Tibial nerve (tissue), 4 donors: ENCODE results near the gene USP13. TPM values are rescaled to one million over a fixed set of nuclear protein-coding genes. Genes with fewer than 3 reads are reported as not detected.

ENCODE experiments used
- DNase-seq, 2 donors: peaks; one replicate each; pipeline ENCODE4 v3.0.0-alpha.2; 2019; ENCODE audit warnings: low spot score in 2 of 2
- H3K27ac ChIP-seq, 4 donors: fragments of 200-600 bp; sonication (generic) in 3 of 4; one replicate each; pipeline ENCODE4 v1.5.1; 2017 to 2019; ENCODE audit warnings: mild to moderate bottlenecking in 1 of 4
- H3K27me3 ChIP-seq, 2 donors: fragments of 200-600 bp; sonication (generic) in 1 of 2; one replicate each; pipeline versions ENCODE4 v1.5.1 to v1.6.0; 2017 to 2019
- H3K36me3 ChIP-seq, 3 donors: fragments of 200-600 bp; sonication (generic); one replicate each; pipeline ENCODE4 v1.5.1; 2018 to 2019
- H3K4me1 ChIP-seq, 4 donors: fragments of 200-600 bp; sonication (generic) in 3 of 4; one replicate each; pipeline ENCODE4 v1.5.1; 2017 to 2019
- H3K4me3 ChIP-seq, 4 donors: fragments of 200-600 bp; sonication (generic) in 3 of 4; one replicate each; pipeline ENCODE4 v1.5.1; 2017 to 2019; ENCODE audit warnings: mild to moderate bottlenecking in 1 of 4, moderate library complexity in 1 of 4
- H3K9me3 ChIP-seq, 4 donors: fragments of 200-600 bp; sonication (generic) in 3 of 4; one replicate each; pipeline ENCODE4 v1.5.1; 2017 to 2019
- EP300 ChIP-seq, 2 donors: sonication (generic); formaldehyde crosslinking; IDR thresholded peaks; one replicate each; pipeline ENCODE4 v1.6.1; 2017; ENCODE audit warnings: antibody characterized with exemption in 2 of 2, mild to moderate bottlenecking in 1 of 2
- POLR2A ChIP-seq, 2 donors: fragments of 450-650 bp; IDR thresholded peaks; one replicate each; pipeline ENCODE4 v1.6.1; 2017; ENCODE audit warnings: antibody characterized with exemption in 2 of 2, mild to moderate bottlenecking in 2 of 2, moderate library complexity in 2 of 2
- WGBS, 2 donors: methylation state at CpG; one replicate each; pipeline ENCODE4 v1.1.5; 2018; 5-methylcytosine and 5-hydroxymethylcytosine counted together
- total RNA-seq, 4 donors: library from RNA; depleted of rRNA; stranded (reverse); fragments of >200 nt; gene quantifications; one replicate each; pipeline ENCODE4 v1.1.0, GENCODE V29; 2016
- TF ChIP-seq, protein P1 (sequence below), 5 experiments: fragments of 200-600 bp in 3 of 5; fragments of 450-650 bp in 2 of 5; sonication (generic) in 3 of 5; IDR thresholded peaks; one replicate each; pipeline ENCODE4 v1.5.1; 2016 to 2019; ENCODE audit warnings: antibody characterized with exemption in 5 of 5, mild to moderate bottlenecking in 3 of 5, moderate library complexity in 2 of 5

Gene USP13
- total RNA-seq, 4 donors from 2014 or later: 9.8 to 16.7 (median 14.2) TPM

DNA sequence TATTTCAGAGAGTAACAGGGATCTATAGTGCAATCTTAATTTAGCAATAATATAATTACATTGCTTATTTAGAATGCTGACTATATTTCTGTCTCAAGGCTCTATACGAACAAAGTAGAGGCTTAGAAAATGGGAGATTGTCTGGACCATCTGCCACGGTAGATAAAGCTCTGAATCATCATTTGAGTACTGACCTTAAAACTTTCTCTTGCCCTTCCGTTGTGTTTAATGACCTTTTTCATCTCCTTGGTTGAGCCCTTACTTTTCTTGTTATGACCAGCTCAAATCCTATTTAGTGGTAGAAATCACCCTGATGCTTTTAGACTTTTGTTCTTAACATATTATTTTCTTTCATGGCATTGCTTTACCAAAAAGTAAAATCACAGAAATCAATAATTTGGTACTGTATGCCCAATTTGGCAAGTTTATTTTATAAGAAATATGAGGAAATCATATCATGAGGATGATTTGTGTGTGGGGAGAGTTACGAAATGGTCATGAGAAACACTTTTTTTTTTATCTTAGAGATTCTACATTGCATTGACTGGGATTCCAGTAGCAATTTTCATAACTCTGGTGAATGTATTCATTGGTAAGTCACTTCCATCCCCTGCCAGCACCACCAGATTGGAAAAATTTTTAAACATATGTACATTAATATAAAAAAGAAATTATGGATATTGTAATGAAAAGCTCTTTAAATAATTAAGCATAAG, 37.2 kb upstream of the USP13 start:
- Histone ChIP-seq H3K27ac (no peak overlapping the region), H3K27me3 (no peaks in the 10 kb centered on the region), H3K9me3 (no peaks in the 10 kb centered on the region), H3K4me3 (no peak overlapping the region), H3K36me3 (peaks cover 0 to 43% (median 0%) of the 10 kb centered on the region in 3 donors), H3K4me1 (no peaks in the 10 kb centered on the region)
- TF ChIP-seq, protein P1, sequence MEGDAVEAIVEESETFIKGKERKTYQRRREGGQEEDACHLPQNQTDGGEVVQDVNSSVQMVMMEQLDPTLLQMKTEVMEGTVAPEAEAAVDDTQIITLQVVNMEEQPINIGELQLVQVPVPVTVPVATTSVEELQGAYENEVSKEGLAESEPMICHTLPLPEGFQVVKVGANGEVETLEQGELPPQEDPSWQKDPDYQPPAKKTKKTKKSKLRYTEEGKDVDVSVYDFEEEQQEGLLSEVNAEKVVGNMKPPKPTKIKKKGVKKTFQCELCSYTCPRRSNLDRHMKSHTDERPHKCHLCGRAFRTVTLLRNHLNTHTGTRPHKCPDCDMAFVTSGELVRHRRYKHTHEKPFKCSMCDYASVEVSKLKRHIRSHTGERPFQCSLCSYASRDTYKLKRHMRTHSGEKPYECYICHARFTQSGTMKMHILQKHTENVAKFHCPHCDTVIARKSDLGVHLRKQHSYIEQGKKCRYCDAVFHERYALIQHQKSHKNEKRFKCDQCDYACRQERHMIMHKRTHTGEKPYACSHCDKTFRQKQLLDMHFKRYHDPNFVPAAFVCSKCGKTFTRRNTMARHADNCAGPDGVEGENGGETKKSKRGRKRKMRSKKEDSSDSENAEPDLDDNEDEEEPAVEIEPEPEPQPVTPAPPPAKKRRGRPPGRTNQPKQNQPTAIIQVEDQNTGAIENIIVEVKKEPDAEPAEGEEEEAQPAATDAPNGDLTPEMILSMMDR (IDR thresholded peaks at IDR 0.05): no peak
- TF ChIP-seq EP300 (IDR thresholded peaks at IDR 0.05): no peak
- no peak for TF ChIP-seq POLR2A (IDR thresholded peaks at IDR 0.05)
- WGBS, 2 donors: 55 to 69% methylated on average over 4 of the region's 4 CpGs
- no peak for DNase-seq

DNA sequence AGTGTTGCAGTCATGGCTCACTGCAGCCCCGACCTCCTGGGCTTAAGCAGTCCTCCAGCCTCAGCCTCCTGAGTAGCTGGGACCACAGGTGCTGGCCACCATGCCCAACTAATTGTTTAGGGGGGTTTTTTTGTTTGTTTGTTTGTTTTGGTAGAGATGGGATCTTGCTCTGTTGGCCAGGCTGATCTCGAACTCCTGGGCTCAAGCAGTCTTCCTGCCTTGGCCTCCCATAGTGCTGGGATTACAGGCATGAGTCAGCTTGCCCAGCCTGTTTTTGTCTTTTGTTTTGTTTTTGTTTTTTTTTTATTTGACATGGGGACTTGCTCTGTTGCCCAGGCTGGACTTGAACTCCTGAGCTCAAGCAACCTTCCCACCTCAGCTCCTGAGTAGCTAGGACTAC, 30.8 kb upstream of the USP13 start:
- TF ChIP-seq, protein P1 (IDR thresholded peaks at IDR 0.05): no peak
- TF ChIP-seq POLR2A (IDR thresholded peaks at IDR 0.05) (no peak), EP300 (IDR thresholded peaks at IDR 0.05) (no peak)
- 94 to 98% methylated on average over 2 of the region's 2 CpGs for WGBS, 2 donors
- Histone ChIP-seq H3K36me3 (peaks cover 0 to 73% (median 12%) of the 10 kb centered on the region in 3 donors), H3K27ac (no peak overlapping the region), H3K4me1 (no peaks in the 10 kb centered on the region), H3K9me3 (no peaks in the 10 kb centered on the region), H3K27me3 (no peaks in the 10 kb centered on the region), H3K4me3 (no peak overlapping the region)
- no peak for DNase-seq

DNA sequence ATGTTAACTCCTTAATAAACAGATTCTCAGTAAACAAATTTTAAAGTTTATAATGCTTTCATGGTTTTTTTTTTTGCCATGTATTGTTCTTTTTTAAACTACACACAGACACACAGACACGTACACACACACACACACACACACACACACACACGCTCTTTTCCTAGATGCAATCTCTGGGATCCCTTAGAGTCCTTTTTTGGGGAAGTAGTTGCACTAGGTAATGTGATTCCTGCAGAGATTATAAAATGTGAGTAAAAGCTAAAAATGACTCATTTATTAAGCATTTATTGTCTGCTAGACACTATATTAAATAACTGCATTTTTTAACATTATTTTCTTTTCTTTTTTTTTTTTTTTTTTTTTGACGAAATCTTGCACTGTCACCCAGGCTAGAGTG, 28.4 kb upstream of the USP13 start:
- 77 to 80% methylated on average over 3 of the region's 3 CpGs for WGBS, 2 donors

DNA sequence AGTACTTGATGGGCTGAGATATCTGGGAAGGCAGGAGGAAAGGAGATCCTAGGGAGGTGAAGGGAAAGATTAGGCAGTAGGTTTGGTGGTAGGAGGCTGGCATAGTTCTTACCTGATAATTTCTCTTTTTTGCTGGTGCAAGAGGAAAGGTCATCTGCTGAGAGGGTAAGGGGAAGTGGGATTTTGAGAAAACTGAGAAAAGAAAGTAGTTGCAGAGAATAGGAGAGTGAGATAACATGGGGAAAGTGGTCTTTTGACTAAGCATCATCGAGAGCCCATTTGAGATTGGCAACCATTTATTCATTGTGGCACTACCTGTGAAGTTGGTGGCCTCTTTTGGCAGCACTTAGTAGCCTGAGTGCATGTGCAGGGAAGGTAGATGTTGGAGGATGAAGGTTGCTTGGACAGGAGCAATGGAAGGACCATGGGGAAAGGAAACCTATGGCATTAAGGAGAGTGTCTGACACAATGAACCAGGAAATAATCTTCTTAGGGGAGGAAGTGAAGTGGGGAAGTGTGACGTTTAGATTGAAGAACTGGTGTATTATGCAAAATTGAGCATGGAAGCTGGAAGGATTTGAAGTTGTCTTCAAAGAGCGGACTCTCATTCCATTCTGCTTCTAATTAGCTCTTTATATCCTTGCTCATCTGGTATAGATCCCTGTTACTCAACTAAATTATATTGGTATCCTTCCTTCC, 21.9 kb upstream of the USP13 start:
- TF ChIP-seq, protein P1 (IDR thresholded peaks at IDR 0.05): no peak
- TF ChIP-seq POLR2A (IDR thresholded peaks at IDR 0.05) (no peak), EP300 (IDR thresholded peaks at IDR 0.05) (no peak)
- no peak for DNase-seq
- Histone ChIP-seq H3K9me3 (no peaks in the 10 kb centered on the region), H3K36me3 (no peaks in the 10 kb centered on the region), H3K4me3 (no peak overlapping the region), H3K4me1 (no peaks in the 10 kb centered on the region), H3K27ac (no peak overlapping the region), H3K27me3 (no peaks in the 10 kb centered on the region)
- 79 to 88% methylated on average over 3 of the region's 3 CpGs for WGBS, 2 donors

More for the DNA sequence above, 28.4 kb upstream of the USP13 start:
- Histone ChIP-seq H3K9me3 (no peaks in the 10 kb centered on the region), H3K27ac (no peak overlapping the region), H3K27me3 (no peaks in the 10 kb centered on the region), H3K4me3 (no peak overlapping the region), H3K4me1 (no peaks in the 10 kb centered on the region), H3K36me3 (peaks cover 0 to 51% (median 12%) of the 10 kb centered on the region in 3 donors)
- no peak for TF ChIP-seq POLR2A (IDR thresholded peaks at IDR 0.05)
- TF ChIP-seq, protein P1 (IDR thresholded peaks at IDR 0.05): no peak
- TF ChIP-seq EP300 (IDR thresholded peaks at IDR 0.05): no peak
- no peak for DNase-seq

DNA sequence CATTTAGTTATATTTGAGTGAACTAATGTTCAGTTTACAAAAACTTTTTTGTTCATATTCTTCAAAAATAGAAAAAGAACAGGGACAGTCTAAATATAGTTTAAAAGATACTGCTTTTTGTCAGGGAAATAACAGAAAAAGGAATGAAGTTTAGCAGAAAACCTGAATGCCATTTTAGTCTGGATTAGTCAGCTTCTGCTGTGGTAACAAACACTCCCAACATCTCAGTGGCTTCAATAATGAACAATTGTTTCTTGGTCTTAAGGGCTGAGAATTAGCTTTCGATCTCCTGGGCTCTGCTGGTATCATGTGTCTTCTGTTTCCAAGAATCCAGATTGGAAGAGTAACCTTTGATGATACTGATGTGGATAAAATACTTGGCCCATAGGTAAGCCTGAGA, 12.4 kb upstream of the USP13 start:
- no peak for DNase-seq
- no peaks in the 10 kb centered on the region for H3K27me3 ChIP-seq
- 87 to 88% methylated on average over 1 of the region's 1 CpG for WGBS, 2 donors
- TF ChIP-seq, protein P1 (IDR thresholded peaks at IDR 0.05): no peak
- TF ChIP-seq POLR2A (IDR thresholded peaks at IDR 0.05): no peak
- TF ChIP-seq EP300 (IDR thresholded peaks at IDR 0.05): no peak
- no peak overlapping the region for H3K4me3 ChIP-seq
- no peak overlapping the region for H3K27ac ChIP-seq
- no peaks in the 10 kb centered on the region for H3K9me3 ChIP-seq
- no peaks in the 10 kb centered on the region for H3K36me3 ChIP-seq
- no peaks in the 10 kb centered on the region for H3K4me1 ChIP-seq
